SKM-1 (cell line): ENCODE measurements around the gene SMYD3.

Source experiments
- DNase-seq: peaks from one replicate; lab custom pipeline; 2025; ENCODE audit not compliant: unreplicated experiment; lab: John Stamatoyannopoulos, UW

Gene SMYD3

GRCh38 chr1:246158131-246158530 is 348.9 kb downstream of the SMYD3 start:
- no peak for DNase-seq

DNA sequence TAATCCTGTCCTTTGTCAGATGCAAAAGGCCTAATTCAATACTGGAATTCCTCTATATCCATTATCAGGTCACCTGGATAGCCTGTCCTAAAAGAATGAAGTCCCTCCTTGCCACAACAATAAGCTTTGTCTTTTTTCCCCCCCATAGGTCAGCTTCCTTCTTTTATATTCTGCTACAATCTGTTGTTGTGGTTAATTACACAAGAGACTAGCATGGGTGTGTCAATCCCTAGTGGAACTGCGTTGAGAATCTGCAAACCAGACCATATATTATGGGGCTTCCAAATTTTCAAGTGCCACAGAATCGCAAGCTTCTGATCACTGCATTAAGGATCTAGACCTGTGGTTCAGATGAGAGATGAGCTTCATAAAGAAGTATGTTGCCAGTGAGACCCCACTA is 349.6 kb downstream of the SMYD3 start:
- DNase-seq, result peak; percentile 75

DNA sequence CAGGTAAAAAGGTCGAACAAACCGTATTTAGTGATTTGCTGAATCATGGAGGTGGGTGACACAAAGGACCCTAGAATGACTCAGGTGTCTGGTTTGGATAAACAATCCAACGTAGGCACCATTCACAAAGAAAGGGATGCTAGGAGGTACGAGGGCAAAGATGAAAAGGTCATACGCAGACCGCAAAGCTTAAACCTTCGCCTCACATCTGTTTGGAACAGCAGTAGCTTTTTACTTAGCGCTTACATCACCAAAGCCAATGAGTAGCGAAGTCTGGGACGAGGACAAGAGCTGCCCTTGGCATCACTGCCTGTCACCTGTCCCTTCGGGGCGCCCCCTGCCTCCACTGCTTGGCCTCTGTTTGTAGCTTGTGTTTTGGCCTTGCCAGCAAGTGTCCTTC is 350.2 kb downstream of the SMYD3 start:
- no peak for DNase-seq

- DNase-seq, result no peak
These were observed 351.2 kb downstream of the SMYD3 start for GRCh38 chr1:246155923-246156322.

GRCh38 chr1:246153796-246154212 is 353.3 kb downstream of the SMYD3 start:
- no peak for DNase-seq

GRCh38 chr1:246152986-246153431 is 354.1 kb downstream of the SMYD3 start:
- DNase-seq, result no peak

- DNase-seq, result no peak
These were observed 355.2 kb downstream of the SMYD3 start for GRCh38 chr1:246151796-246152434.

- no peak for DNase-seq
These were observed 357.5 kb downstream of the SMYD3 start for GRCh38 chr1:246149543-246149942.

GRCh38 chr1:246147524-246148461 is 359.3 kb downstream of the SMYD3 start:
- no peak for DNase-seq

DNA sequence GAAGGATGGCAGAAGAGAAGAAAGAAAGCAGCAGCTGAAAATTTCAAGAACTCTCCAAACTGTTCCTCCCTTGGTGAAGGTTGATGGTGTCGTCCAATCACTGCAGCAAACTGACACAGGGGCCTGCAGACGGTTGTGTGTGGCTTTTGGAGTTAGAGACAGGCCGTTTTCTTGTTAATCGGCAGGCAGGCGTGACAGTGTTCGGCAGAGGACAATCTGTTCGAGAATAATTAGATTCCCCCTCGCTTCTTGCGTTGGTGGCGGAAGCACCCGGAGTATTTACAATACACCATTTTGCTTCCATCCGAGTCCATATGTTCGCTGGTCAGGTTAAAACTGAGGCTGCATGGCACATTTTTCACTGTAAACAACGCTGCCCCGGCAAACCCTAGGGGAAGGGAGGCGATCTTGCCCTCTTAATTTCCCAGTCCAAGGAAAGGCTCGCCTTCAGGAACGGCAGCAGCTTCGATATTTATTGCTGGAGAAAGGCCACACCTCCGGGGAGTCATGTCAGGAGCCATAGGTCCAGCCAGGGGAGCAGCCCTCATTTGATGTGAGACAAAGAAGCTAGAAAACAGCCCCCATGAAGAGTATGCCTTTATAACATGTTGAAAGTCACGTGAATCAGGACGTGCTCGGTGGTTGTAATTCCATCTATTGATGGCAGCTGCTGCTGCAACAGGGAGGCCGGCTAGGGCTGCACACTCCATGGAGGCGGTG is 360.1 kb downstream of the SMYD3 start:
- DNase-seq, result no peak

GRCh38 chr1:246145900-246146299 is 361.2 kb downstream of the SMYD3 start:
- no peak for DNase-seq

DNA sequence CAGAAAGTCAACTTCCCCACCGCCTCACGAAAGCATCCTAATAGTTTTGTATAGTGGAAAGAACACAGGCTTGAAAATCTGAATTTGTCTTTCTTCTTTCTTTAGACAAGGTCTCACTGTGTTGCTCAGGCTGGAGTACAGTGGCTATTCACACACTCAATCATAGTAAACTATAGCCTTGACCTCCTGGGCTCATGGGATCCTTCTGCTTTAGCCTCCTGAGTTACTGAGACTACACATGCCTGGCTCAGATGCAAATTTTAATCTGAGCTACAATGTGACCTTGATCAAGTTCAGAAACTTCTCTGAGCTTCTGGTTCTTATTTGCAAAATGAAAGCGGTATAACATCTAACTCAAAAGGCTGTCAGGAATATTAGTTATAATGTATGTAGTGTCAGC is 362.1 kb downstream of the SMYD3 start:
- DNase-seq, result no peak

GRCh38 chr1:246142320-246142893 is 364.7 kb downstream of the SMYD3 start:
- no peak for DNase-seq

DNA sequence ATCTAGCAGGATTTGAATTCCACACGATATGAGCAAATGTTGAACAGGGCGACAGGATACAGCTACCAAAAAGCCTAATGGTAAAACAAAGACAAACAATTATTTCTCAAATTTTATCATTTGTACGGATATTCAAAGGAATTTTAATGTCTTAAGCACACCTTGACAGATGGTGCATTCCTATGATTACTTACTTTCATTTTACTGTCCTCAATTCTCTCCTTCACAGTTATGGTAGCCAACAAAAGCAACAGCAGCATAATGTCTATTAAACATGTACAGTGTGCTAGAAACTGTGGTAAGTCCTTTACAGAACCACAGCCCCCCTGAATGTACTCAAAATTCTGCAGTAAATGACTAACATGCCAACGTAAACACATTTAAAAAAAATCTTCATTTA is 365.8 kb downstream of the SMYD3 start:
- DNase-seq, result no peak

DNA sequence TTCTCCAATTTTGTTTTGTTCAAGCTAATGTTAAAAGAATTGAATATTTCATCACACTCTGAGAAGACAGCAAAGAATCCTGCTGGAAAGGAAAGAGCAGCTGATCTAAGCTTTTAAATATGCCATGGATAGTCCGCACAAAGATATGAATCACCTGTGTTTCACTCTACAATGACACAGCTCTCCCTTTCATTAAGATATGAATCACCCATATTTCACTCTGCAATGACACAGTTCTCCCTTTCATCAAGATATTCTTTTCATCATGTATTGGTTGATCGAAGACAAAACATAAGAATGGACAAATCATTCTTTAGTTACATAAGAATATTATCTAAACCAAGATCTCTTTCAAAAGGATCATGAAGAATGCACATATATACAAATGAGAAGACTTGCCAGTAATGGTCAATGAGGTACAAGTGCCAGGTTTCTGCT is 367.3 kb downstream of the SMYD3 start:
- DNase-seq, result no peak

- no peak for DNase-seq
These were observed 368.3 kb downstream of the SMYD3 start for GRCh38 chr1:246138781-246139180.

GRCh38 chr1:246136477-246136876 is 370.6 kb downstream of the SMYD3 start:
- no peak for DNase-seq

DNA sequence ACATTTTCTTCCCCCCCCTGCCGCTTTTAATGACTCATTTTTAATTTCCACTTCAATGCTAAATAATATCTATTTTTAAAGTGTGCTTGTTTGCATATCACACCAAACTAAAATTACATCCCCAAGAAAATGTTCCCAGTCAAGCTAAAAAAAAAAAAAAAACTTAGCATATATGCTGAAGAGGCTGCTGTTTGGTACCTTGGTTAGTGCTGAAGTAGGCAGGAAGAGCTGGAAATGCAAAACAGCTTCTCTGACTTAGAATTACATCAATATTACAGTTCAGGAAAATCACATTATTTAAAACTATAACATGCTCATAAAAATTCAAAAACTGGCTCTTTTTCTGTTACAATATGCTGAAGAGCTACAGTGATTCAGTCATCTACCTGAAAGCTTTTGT is 372.3 kb downstream of the SMYD3 start:
- DNase-seq, result no peak

GRCh38 chr1:246131095-246131494 is 376.0 kb downstream of the SMYD3 start:
- no peak for DNase-seq

GRCh38 chr1:246128494-246129069 is 378.5 kb downstream of the SMYD3 start:
- no peak for DNase-seq

- DNase-seq, result no peak
These were observed 380.5 kb downstream of the SMYD3 start for GRCh38 chr1:246126580-246126979.
